ENCODE data around the gene VTA1.

Gene VTA1

DNA sequence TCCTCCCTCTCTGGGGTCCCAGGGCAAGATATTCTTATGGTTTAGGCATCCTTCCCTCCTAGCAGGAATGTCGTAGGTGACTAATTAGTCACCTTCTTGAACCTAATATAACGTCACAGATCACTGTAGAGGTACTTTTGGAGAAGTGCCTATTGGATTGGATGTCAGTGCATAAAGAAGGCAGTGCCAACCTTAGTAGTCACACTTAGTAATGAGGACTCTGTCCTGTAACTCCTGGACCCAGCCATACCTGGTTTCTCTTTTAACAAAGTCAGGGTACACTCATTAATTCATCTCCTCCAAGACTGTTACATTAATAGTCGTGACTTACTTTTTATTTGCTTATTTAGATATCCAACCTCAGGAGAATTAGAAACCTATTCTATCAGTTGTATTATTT, 20.0 kb downstream of the VTA1 start:
- Histone ChIP-seq H3K27me3 (replicated peaks; ENCODE audit: control insufficient read depth, insufficient read depth, low read length, poor library complexity, severe bottlenecking) (no peaks in the 10 kb centered on the region), H3K27ac (ENCODE audit: insufficient read depth, low read length, poor library complexity, severe bottlenecking) (no peak overlapping the region), H3K4me1 (ENCODE audit: control insufficient read depth, insufficient read depth, low read length, poor library complexity, severe bottlenecking) (no peaks in the 10 kb centered on the region), H3K36me3 (ENCODE audit: control insufficient read depth, insufficient read depth, low read length) (peaks cover 42% of the 10 kb centered on the region), H3K9me3 (ENCODE audit: control insufficient read depth, low read length) (no peaks in the 10 kb centered on the region), H3K4me3 (ENCODE audit: insufficient read depth, low read depth, low read length, poor library complexity, severe bottlenecking) (no peak overlapping the region)
- no peak for DNase-seq

DNA sequence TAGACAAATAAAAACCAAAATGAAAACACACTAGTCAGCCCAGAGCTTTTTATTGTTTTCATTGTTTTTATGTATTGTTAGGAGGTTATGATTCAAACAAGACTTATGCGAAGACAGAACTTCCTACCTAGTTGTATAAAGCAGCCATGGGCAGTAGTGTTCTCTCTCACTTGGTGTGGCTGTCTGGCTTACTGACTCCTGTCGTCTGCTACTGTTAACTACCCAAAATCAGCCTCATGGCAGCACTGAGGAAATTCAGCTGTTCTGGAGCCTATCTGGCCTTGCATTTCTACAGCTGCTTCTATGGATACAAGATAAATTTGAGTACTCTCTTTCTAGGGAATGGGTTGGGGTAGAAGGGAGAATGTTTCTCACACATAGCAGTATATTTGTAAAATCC, 20.4 kb downstream of the VTA1 start:
- DNase-seq = no peak
- no peak overlapping the region for H3K4me3 ChIP-seq (ENCODE audit: insufficient read depth, low read depth, low read length, poor library complexity, severe bottlenecking)
- H3K27me3 ChIP-seq (replicated peaks; ENCODE audit: control insufficient read depth, insufficient read depth, low read length, poor library complexity, severe bottlenecking) = no peaks in the 10 kb centered on the region
- H3K9me3 ChIP-seq (ENCODE audit: control insufficient read depth, low read length) = no peaks in the 10 kb centered on the region
- H3K36me3 ChIP-seq (ENCODE audit: control insufficient read depth, insufficient read depth, low read length) = peaks cover 46% of the 10 kb centered on the region
- H3K27ac ChIP-seq (ENCODE audit: insufficient read depth, low read length, poor library complexity, severe bottlenecking) = no peak overlapping the region
- H3K4me1 ChIP-seq (ENCODE audit: control insufficient read depth, insufficient read depth, low read length, poor library complexity, severe bottlenecking) = no peaks in the 10 kb centered on the region

DNA sequence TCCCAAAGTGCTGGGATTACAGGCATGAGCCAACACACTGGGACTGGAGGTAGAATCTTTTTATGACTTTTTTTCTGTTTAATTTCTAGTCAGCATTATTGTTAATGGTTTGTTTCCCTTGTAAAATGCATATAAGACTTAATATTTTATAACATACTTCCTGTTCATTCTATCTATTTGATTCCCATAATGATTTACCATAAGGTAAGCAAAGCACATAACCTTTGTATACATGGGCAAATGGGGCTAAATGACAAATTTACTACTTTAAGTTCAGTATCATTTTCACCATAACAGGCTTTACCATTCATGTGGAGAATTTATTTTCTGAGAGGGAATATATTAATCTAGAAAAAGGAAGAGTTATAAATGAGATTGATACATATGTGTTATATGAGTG, 24.3 kb downstream of the VTA1 start:
- no peak overlapping the region for H3K4me3 ChIP-seq (ENCODE audit: insufficient read depth, low read depth, low read length, poor library complexity, severe bottlenecking)

DNA sequence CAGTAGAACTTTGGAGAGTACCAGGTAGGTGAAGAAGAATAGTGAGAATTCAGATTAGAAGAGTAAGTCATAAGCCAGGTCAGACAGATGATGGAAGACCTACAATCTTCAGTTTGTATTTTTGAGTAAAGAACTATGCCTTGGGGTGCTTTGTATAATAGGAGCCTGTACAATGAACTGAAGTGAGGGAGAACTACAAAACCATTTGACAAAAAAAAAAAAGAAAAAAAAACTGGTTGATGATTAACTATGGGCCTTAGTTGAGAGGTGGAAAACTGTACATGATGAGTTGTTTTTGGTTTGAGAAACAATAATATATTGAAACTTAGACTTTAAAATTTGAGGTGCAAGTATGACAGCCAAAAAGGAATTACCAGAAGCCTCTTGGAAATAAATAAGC, 25.7 kb downstream of the VTA1 start:
- DNase-seq = no peak
- Histone ChIP-seq H3K9me3 (ENCODE audit: control insufficient read depth, low read length) (no peaks in the 10 kb centered on the region), H3K4me3 (ENCODE audit: insufficient read depth, low read depth, low read length, poor library complexity, severe bottlenecking) (no peak overlapping the region), H3K36me3 (ENCODE audit: control insufficient read depth, insufficient read depth, low read length) (peaks cover 53% of the 10 kb centered on the region), H3K4me1 (ENCODE audit: control insufficient read depth, insufficient read depth, low read length, poor library complexity, severe bottlenecking) (no peaks in the 10 kb centered on the region), H3K27ac (ENCODE audit: insufficient read depth, low read length, poor library complexity, severe bottlenecking) (no peak overlapping the region), H3K27me3 (replicated peaks; ENCODE audit: control insufficient read depth, insufficient read depth, low read length, poor library complexity, severe bottlenecking) (no peaks in the 10 kb centered on the region)

More for the DNA sequence above, 24.3 kb downstream of the VTA1 start:
- Histone ChIP-seq H3K4me1 (ENCODE audit: control insufficient read depth, insufficient read depth, low read length, poor library complexity, severe bottlenecking) (no peaks in the 10 kb centered on the region), H3K9me3 (ENCODE audit: control insufficient read depth, low read length) (no peaks in the 10 kb centered on the region), H3K36me3 (ENCODE audit: control insufficient read depth, insufficient read depth, low read length) (peaks cover 65% of the 10 kb centered on the region), H3K27me3 (replicated peaks; ENCODE audit: control insufficient read depth, insufficient read depth, low read length, poor library complexity, severe bottlenecking) (no peaks in the 10 kb centered on the region), H3K27ac (ENCODE audit: insufficient read depth, low read length, poor library complexity, severe bottlenecking) (no peak overlapping the region)
- no peak for DNase-seq

DNA sequence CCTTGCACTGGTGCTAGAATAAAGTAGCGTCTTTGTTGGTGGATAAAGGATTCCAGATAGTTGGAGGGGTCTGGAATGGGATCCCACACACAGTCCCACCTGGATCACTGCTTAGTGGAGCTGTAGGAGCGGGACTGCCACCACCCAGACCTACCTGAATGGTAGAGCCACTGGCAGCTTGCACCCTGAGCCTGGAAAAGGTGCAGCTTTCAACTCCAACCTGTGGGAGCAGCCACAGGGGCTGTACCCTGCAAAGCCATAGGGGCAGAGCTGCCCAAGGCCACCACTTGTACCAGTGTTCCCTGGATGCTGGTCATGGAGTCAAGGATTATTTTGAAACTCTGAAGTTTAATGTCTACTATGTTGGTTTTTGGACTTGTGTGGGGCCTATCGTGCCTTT, 26.9 kb downstream of the VTA1 start:
- no peaks in the 10 kb centered on the region for H3K9me3 ChIP-seq (ENCODE audit: control insufficient read depth, low read length)
- no peaks in the 10 kb centered on the region for H3K4me1 ChIP-seq (ENCODE audit: control insufficient read depth, insufficient read depth, low read length, poor library complexity, severe bottlenecking)
- no peak overlapping the region for H3K4me3 ChIP-seq (ENCODE audit: insufficient read depth, low read depth, low read length, poor library complexity, severe bottlenecking)
- H3K27me3 ChIP-seq (replicated peaks; ENCODE audit: control insufficient read depth, insufficient read depth, low read length, poor library complexity, severe bottlenecking) = no peaks in the 10 kb centered on the region
- DNase-seq = no peak
- no peak overlapping the region for H3K27ac ChIP-seq (ENCODE audit: insufficient read depth, low read length, poor library complexity, severe bottlenecking)
- peaks cover 55% of the 10 kb centered on the region for H3K36me3 ChIP-seq (ENCODE audit: control insufficient read depth, insufficient read depth, low read length)

DNA sequence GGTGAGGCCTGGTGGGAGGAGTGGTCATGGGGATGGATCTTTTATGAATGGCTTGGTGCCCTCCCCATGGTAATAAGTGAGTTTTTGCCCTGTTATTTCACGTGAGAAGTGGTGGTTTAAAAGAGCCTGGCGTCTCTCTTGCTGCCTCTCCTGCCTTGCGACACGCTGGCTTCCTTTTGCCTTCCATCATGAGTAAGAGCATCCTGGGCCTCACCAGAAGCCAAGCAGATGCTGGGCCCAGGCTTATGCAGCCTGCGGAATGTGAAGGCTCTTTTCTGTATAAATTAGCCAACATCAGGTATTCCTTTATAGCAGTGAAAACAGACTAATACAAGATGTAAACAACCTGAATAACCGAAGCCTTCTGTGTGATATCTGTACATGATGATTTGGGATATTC, 27.6 kb downstream of the VTA1 start:
- DNase-seq = no peak
- Histone ChIP-seq H3K4me1 (ENCODE audit: control insufficient read depth, insufficient read depth, low read length, poor library complexity, severe bottlenecking) (no peaks in the 10 kb centered on the region), H3K36me3 (ENCODE audit: control insufficient read depth, insufficient read depth, low read length) (peaks cover 53% of the 10 kb centered on the region)

DNA sequence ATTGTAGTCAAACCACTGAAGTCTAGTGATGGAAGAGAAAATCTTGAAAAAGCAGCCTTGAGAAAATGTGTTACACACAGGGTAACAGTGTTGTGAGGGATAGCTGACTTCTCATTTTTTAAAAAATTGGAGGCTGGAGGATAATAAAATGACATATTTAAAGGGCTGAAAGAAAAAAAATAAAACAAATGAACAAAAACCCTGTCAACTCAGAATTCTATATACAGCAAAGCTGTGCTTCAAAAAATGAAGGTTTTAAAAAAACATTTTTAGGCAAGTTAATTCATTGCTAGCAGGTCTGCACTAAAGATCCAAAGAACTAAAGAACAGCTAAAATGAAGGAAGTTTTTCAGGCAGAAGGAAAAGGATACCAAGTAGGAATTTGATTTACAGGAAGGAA, 31.1 kb downstream of the VTA1 start:
- Histone ChIP-seq H3K9me3 (ENCODE audit: control insufficient read depth, low read length) (no peaks in the 10 kb centered on the region), H3K4me3 (ENCODE audit: insufficient read depth, low read depth, low read length, poor library complexity, severe bottlenecking) (no peak overlapping the region), H3K27me3 (replicated peaks; ENCODE audit: control insufficient read depth, insufficient read depth, low read length, poor library complexity, severe bottlenecking) (no peaks in the 10 kb centered on the region), H3K27ac (ENCODE audit: insufficient read depth, low read length, poor library complexity, severe bottlenecking) (no peak overlapping the region), H3K4me1 (ENCODE audit: control insufficient read depth, insufficient read depth, low read length, poor library complexity, severe bottlenecking) (no peaks in the 10 kb centered on the region), H3K36me3 (ENCODE audit: control insufficient read depth, insufficient read depth, low read length) (peaks cover 27% of the 10 kb centered on the region)
- DNase-seq = no peak

More for the DNA sequence above, 27.6 kb downstream of the VTA1 start:
- no peak overlapping the region for H3K4me3 ChIP-seq (ENCODE audit: insufficient read depth, low read depth, low read length, poor library complexity, severe bottlenecking)
- no peak overlapping the region for H3K27ac ChIP-seq (ENCODE audit: insufficient read depth, low read length, poor library complexity, severe bottlenecking)
- H3K27me3 ChIP-seq (replicated peaks; ENCODE audit: control insufficient read depth, insufficient read depth, low read length, poor library complexity, severe bottlenecking) = no peaks in the 10 kb centered on the region
- no peaks in the 10 kb centered on the region for H3K9me3 ChIP-seq (ENCODE audit: control insufficient read depth, low read length)

DNA sequence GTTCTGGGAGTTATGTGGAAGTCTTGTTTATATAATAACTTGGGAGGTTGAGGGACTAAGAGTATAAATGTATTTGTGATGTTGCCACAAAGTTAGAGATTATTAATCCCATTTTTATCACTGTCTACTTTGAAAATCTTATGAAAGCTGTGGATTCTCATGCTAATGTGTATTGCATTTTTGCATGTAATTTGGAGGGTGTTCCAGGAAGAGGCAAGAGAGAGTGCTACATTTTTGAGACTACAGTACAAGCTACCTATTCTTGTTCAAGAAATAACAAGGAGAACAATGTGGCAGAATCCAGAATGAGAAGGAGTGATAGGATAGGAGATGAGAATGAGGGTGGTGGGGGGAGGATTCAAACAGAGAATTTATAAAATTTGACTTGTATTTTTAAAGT, 34.9 kb downstream of the VTA1 start:
- Histone ChIP-seq H3K4me1 (ENCODE audit: control insufficient read depth, insufficient read depth, low read length, poor library complexity, severe bottlenecking) (no peaks in the 10 kb centered on the region), H3K4me3 (ENCODE audit: insufficient read depth, low read depth, low read length, poor library complexity, severe bottlenecking) (no peak overlapping the region), H3K27me3 (replicated peaks; ENCODE audit: control insufficient read depth, insufficient read depth, low read length, poor library complexity, severe bottlenecking) (no peaks in the 10 kb centered on the region), H3K27ac (ENCODE audit: insufficient read depth, low read length, poor library complexity, severe bottlenecking) (no peak overlapping the region), H3K36me3 (ENCODE audit: control insufficient read depth, insufficient read depth, low read length) (peaks cover 10% of the 10 kb centered on the region), H3K9me3 (ENCODE audit: control insufficient read depth, low read length) (no peaks in the 10 kb centered on the region)
- DNase-seq = no peak

DNA sequence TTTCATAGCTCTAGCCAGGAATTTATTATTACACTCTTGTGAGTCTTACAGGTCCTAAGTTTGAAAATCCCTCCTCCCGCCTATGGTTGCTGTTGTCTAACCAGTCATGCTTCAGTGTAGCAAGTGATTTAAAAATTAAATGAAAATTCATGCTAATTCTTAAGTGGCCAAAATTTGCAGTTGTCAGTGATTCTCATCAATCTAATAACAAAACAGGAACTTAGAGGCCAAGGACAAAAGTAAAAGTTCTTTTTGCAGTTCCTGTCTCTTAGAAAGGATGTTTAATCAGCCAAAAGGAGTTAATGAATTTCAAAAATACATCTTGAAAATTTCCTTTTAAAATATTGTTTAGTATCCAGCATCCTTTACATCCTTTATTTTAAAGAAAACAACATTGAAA, 36.3 kb downstream of the VTA1 start:
- peaks cover 4% of the 10 kb centered on the region for H3K36me3 ChIP-seq (ENCODE audit: control insufficient read depth, insufficient read depth, low read length)
- H3K27me3 ChIP-seq (replicated peaks; ENCODE audit: control insufficient read depth, insufficient read depth, low read length, poor library complexity, severe bottlenecking) = no peaks in the 10 kb centered on the region
- no peaks in the 10 kb centered on the region for H3K4me1 ChIP-seq (ENCODE audit: control insufficient read depth, insufficient read depth, low read length, poor library complexity, severe bottlenecking)
- DNase-seq = no peak
- H3K9me3 ChIP-seq (ENCODE audit: control insufficient read depth, low read length) = no peaks in the 10 kb centered on the region
- no peak overlapping the region for H3K27ac ChIP-seq (ENCODE audit: insufficient read depth, low read length, poor library complexity, severe bottlenecking)
- no peak overlapping the region for H3K4me3 ChIP-seq (ENCODE audit: insufficient read depth, low read depth, low read length, poor library complexity, severe bottlenecking)

DNA sequence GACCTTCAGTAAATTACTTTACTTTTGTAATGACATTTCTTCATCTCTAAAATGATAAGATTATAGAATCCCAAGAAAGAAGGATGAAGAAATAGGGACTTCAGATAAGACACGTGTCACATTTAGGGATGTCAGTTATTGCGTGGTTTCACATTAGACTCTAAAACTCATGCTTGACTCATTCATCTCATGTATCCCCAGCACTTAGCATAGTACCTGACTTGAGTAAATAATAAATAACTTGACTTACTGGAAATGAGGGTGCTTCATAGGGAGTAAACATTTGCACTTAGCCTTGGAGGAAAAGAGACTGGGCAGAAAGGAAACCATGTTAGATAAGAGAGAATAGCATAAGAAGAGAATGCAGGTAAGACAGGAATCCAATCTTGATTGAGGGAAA, 37.2 kb downstream of the VTA1 start:
- H3K4me3 ChIP-seq (ENCODE audit: insufficient read depth, low read depth, low read length, poor library complexity, severe bottlenecking) = no peak overlapping the region
- no peaks in the 10 kb centered on the region for H3K27me3 ChIP-seq (replicated peaks; ENCODE audit: control insufficient read depth, insufficient read depth, low read length, poor library complexity, severe bottlenecking)
- no peaks in the 10 kb centered on the region for H3K4me1 ChIP-seq (ENCODE audit: control insufficient read depth, insufficient read depth, low read length, poor library complexity, severe bottlenecking)
- no peak overlapping the region for H3K27ac ChIP-seq (ENCODE audit: insufficient read depth, low read length, poor library complexity, severe bottlenecking)
- no peaks in the 10 kb centered on the region for H3K9me3 ChIP-seq (ENCODE audit: control insufficient read depth, low read length)
- H3K36me3 ChIP-seq (ENCODE audit: control insufficient read depth, insufficient read depth, low read length) = peaks cover 1% of the 10 kb centered on the region
- no peak for DNase-seq

DNA sequence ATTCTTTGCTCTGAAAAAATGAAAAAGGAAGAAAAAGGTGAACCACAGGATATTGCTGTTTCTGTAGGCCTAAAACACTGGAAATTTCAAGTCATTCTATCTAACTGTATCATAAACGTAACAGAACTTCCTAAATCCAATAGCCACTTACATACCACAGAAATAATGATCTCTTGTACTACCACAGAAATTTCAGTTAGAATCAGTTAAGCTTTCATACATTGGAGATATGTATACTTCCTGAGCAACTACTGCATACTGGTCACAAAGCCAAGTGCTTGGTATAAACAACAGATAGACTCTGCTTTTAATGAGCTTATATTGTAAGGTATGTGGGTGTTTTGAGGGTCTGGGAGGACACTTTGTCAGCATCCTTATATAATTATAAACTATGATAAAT, 38.6 kb downstream of the VTA1 start:
- Histone ChIP-seq H3K9me3 (ENCODE audit: control insufficient read depth, low read length) (no peaks in the 10 kb centered on the region), H3K36me3 (ENCODE audit: control insufficient read depth, insufficient read depth, low read length) (no peaks in the 10 kb centered on the region), H3K4me3 (ENCODE audit: insufficient read depth, low read depth, low read length, poor library complexity, severe bottlenecking) (no peak overlapping the region), H3K27me3 (replicated peaks; ENCODE audit: control insufficient read depth, insufficient read depth, low read length, poor library complexity, severe bottlenecking) (no peaks in the 10 kb centered on the region), H3K27ac (ENCODE audit: insufficient read depth, low read length, poor library complexity, severe bottlenecking) (no peak overlapping the region), H3K4me1 (ENCODE audit: control insufficient read depth, insufficient read depth, low read length, poor library complexity, severe bottlenecking) (no peaks in the 10 kb centered on the region)
- no peak for DNase-seq
